ENCODE measurements around the gene MEF2D.

- TF ChIP-seq POLR2AphosphoS5 (IDR thresholded peaks at IDR 0.05) (no peak), CTCF (IDR thresholded peaks at IDR 0.05) (no peak), POLR2A (IDR thresholded peaks at IDR 0.05) (no peak), EP300 (IDR thresholded peaks at IDR 0.05) (no peak)
Observed at GRCh38 chr1:156438278-156438987, 62.1 kb downstream of the MEF2D start.

Measured in stomach (tissue), 4 donors.